Measurements from ENCODE around the gene GORASP2. TPM values are rescaled to one million over a fixed set of nuclear protein-coding genes. Genes with fewer than 3 reads are reported as not detected.

GORASP2 gene
- total RNA-seq, 2 experiments from 2014 or later = 87.3 to 95.7 TPM

DNA sequence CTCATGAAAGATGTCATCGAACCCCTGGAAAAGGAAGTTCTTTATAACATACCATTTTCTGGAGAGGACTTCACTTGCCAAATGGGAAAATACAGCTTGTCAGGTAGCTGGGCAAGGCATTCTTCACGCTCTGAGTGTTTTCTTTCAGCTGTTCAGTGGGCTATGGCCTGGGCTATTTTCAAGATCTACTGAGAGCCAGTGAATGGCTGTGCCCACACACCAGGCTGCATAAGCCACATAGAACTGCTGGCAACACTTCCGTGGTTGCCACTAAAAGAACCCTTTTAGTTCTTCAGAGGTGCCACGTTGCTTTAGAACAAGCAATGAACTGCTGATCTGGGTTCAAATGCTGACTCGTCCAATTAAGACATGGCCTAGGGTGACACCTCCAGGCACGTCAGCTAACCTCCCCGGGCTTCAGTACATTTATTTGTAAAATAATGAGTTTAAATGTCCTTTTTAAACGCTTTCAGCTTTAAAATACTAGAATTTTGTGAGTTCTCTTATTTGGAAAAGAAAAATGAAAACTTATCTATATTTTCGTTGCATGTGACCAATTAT lies 36.6 kb upstream of the GORASP2 start:
- Histone ChIP-seq H3K27me3 (ENCODE audit: control insufficient read depth in 1 of 2, insufficient read depth in 2 of 2, low read length in 2 of 2) (peaks cover 0 to 3% of the 10 kb centered on the region in 2 experiments), H3K9me3 (ENCODE audit: control insufficient read depth in 1 of 2, insufficient read depth in 1 of 2, low read length in 2 of 2) (no peaks in the 10 kb centered on the region), H3K4me3 (ENCODE audit: low read length) (no peak overlapping the region), H3K36me3 (ENCODE audit: insufficient read depth, low read length) (no peaks in the 10 kb centered on the region), H3K27ac (ENCODE audit: low read depth in 1 of 2, low read length in 2 of 2) (no peak overlapping the region), H3K4me1 (ENCODE audit: insufficient read depth, low read length) (no peaks in the 10 kb centered on the region)
- no peak for ATAC-seq (ENCODE audit: poor library complexity)
- Mint-ChIP-seq H3K36me3 (ENCODE audit: low read depth) (no peaks in the 10 kb centered on the region), H3K27ac (no peak overlapping the region), H3K9me3 (no peaks in the 10 kb centered on the region), H3K4me1 (ENCODE audit: low read depth) (no peaks in the 10 kb centered on the region), H3K27me3 (peaks cover 9% of the 10 kb centered on the region), H3K4me3 (no peak overlapping the region)
- ChIA-PET CTCF (interaction anchor here (1.2 kb wide), 1 partner anchor 36 kb away, joined by 3 read pairs; the partner anchor contains the start of gene GORASP2), POLR2A (no interaction called here)
- no peak for TF ChIP-seq CTCF (IDR thresholded peaks at IDR 0.05)
- intact Hi-C loops (cut with DNase I, micrococcal nuclease) = no loop called here
- no peak for DNase-seq

- DNase-seq (no peak), ATAC-seq (ENCODE audit: poor library complexity) (no peak)
- ChIA-PET CTCF (no interaction called here), POLR2A (no interaction called here)
- Mint-ChIP-seq H3K27me3 (peaks cover 13% of the 10 kb centered on the region), H3K36me3 (ENCODE audit: low read depth) (no peaks in the 10 kb centered on the region), H3K9me3 (no peaks in the 10 kb centered on the region), H3K4me3 (no peak overlapping the region), H3K27ac (no peak overlapping the region), H3K4me1 (ENCODE audit: low read depth) (no peaks in the 10 kb centered on the region)
- Histone ChIP-seq H3K4me1 (ENCODE audit: insufficient read depth, low read length) (no peaks in the 10 kb centered on the region), H3K27ac (ENCODE audit: low read depth in 1 of 2, low read length in 2 of 2) (no peak overlapping the region), H3K4me3 (ENCODE audit: low read length) (no peak overlapping the region), H3K27me3 (ENCODE audit: control insufficient read depth in 1 of 2, insufficient read depth in 2 of 2, low read length in 2 of 2) (peaks cover 0 to 3% of the 10 kb centered on the region in 2 experiments), H3K36me3 (ENCODE audit: insufficient read depth, low read length) (no peaks in the 10 kb centered on the region), H3K9me3 (ENCODE audit: control insufficient read depth in 1 of 2, insufficient read depth in 1 of 2, low read length in 2 of 2) (no peaks in the 10 kb centered on the region)
- intact Hi-C loops (cut with DNase I, micrococcal nuclease) = no loop called here
- TF ChIP-seq CTCF (IDR thresholded peaks at IDR 0.05) = no peak
Measured at GRCh38 chr2:170895023-170895757, 33.9 kb upstream of the GORASP2 start.

DNA sequence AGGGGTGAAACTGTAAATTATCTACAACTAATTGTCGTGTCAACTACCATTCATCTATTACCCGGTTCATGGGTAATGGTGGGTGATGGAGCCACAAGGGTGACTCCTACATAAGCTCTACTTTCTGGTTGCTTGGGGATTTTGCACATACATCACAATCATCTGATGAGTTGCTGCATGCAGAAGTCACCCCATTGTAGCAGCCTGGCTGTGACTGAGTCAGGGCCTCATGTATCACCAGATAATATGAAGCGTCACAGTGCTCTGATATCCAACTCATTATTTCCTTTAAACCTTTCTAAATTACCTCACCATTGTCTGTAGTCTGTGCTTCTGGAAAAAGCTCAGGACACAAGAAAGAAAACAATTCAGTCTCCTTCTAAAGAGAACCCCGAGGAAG lies 32.4 kb upstream of the GORASP2 start:
- Histone ChIP-seq H3K27me3 (ENCODE audit: control insufficient read depth in 1 of 2, insufficient read depth in 2 of 2, low read length in 2 of 2) (peaks cover 0 to 3% of the 10 kb centered on the region in 2 experiments), H3K9me3 (ENCODE audit: control insufficient read depth in 1 of 2, insufficient read depth in 1 of 2, low read length in 2 of 2) (no peaks in the 10 kb centered on the region), H3K36me3 (ENCODE audit: insufficient read depth, low read length) (no peaks in the 10 kb centered on the region), H3K4me1 (ENCODE audit: insufficient read depth, low read length) (no peaks in the 10 kb centered on the region), H3K27ac (ENCODE audit: low read depth in 1 of 2, low read length in 2 of 2) (no peak overlapping the region), H3K4me3 (ENCODE audit: low read length) (no peak overlapping the region)
- DNase-seq (no peak), ATAC-seq (ENCODE audit: poor library complexity) (no peak)
- CTCF ChIA-PET = no interaction called here
- POLR2A ChIA-PET = no interaction called here
- no peak for TF ChIP-seq CTCF (IDR thresholded peaks at IDR 0.05)
- H3K36me3 Mint-ChIP-seq (ENCODE audit: low read depth) = no peaks in the 10 kb centered on the region
- H3K27ac Mint-ChIP-seq = no peak overlapping the region
- no peak overlapping the region for H3K4me3 Mint-ChIP-seq
- H3K4me1 Mint-ChIP-seq (ENCODE audit: low read depth) = no peaks in the 10 kb centered on the region
- H3K9me3 Mint-ChIP-seq = no peaks in the 10 kb centered on the region
- H3K27me3 Mint-ChIP-seq = peaks cover 13% of the 10 kb centered on the region
- intact Hi-C loops (cut with DNase I, micrococcal nuclease) = no loop called here

All from CD4-positive, alpha-beta T cell (primary cell).